WERI-Rb-1 (cell line): Measurements from ENCODE around the gene LIX1L.
A peak's percentile ranks its signal among the peaks of the same experiment; 100 is the strongest.
"Not testable (repeated sequence)": the region's sequence is repeated elsewhere in the genome, so short reads cannot be mapped to it uniquely, and the experiment has no call there.

ENCODE experiments used
- DNase-seq: peaks from one replicate; pipeline ENCODE4 v3.0.0-alpha.2; 2020
- H3K27ac ChIP-seq: fragments of 250-450 bp; sonication (Bioruptor Pico); 2 replicates; pipeline ENCODE4 v1.5.1; 2020; ENCODE audit warnings: mild to moderate bottlenecking, moderate library complexity
- H3K27me3 ChIP-seq: fragments of 250-450 bp; sonication (Bioruptor Pico); 2 replicates; pipeline ENCODE4 v1.5.1; 2021; ENCODE audit warnings: mild to moderate bottlenecking, low read depth, moderate library complexity; ENCODE audit not compliant: insufficient read depth, severe bottlenecking
- H3K36me3 ChIP-seq: fragments of 250-450 bp; sonication (Bioruptor Pico); 2 replicates; pipeline ENCODE4 v1.5.1; 2020; ENCODE audit warnings: mild to moderate bottlenecking, moderate library complexity
- H3K4me3 ChIP-seq: 2 replicates; pipeline ENCODE4 v1.5.1; 2011; ENCODE audit warnings: low read depth, mild to moderate bottlenecking, control low read depth, low read length
- H3K9me3 ChIP-seq: fragments of 250-450 bp; sonication (Bioruptor Pico); 2 replicates; pipeline ENCODE4 v1.5.1; 2021; ENCODE audit warnings: mild to moderate bottlenecking, moderate library complexity; ENCODE audit not compliant: severe bottlenecking
- CTCF ChIP-seq: IDR thresholded peaks from 2 replicates; pipeline ENCODE4 v1.5.1; 2011; ENCODE audit warnings: low read depth, mild to moderate bottlenecking, control low read depth, inconsistent platforms, low read length

LIX1L gene

GRCh38 chr1:145942871-145943270 lies 14.9 kb downstream of the LIX1L start:
- H3K36me3 ChIP-seq: peaks cover 36% of the 10 kb centered on the region
- no peaks in the 10 kb centered on the region for H3K9me3 ChIP-seq
- no peaks in the 10 kb centered on the region for H3K27me3 ChIP-seq
- H3K27ac ChIP-seq: no peak overlapping the region
- no peak overlapping the region for H3K4me3 ChIP-seq
- DNase-seq: no peak
- TF ChIP-seq CTCF: no peak

GRCh38 chr1:145942405-145942804 lies 15.4 kb downstream of the LIX1L start:
- Histone ChIP-seq H3K4me3 (no peak overlapping the region), H3K27ac (no peak overlapping the region), H3K36me3 (peaks cover 36% of the 10 kb centered on the region), H3K9me3 (no peaks in the 10 kb centered on the region), H3K27me3 (no peaks in the 10 kb centered on the region)
- no peak for TF ChIP-seq CTCF
- DNase-seq: no peak

GRCh38 chr1:145937436-145937835 lies 20.4 kb downstream of the LIX1L start:
- Histone ChIP-seq H3K9me3 (no peaks in the 10 kb centered on the region), H3K27ac (no peak overlapping the region), H3K4me3 (no peak overlapping the region), H3K36me3 (peaks cover 12% of the 10 kb centered on the region), H3K27me3 (no peaks in the 10 kb centered on the region)
- no peak for TF ChIP-seq CTCF
- no peak for DNase-seq

GRCh38 chr1:145936247-145936646 lies 21.6 kb downstream of the LIX1L start:
- no peak overlapping the region for H3K4me3 ChIP-seq
- no peak for TF ChIP-seq CTCF
- no peaks in the 10 kb centered on the region for H3K9me3 ChIP-seq
- peak overlapping the region; percentile 20 for H3K27ac ChIP-seq
- H3K27me3 ChIP-seq: no peaks in the 10 kb centered on the region
- H3K36me3 ChIP-seq: peaks cover 4% of the 10 kb centered on the region
- DNase-seq: no peak

- no peaks in the 10 kb centered on the region for H3K27me3 ChIP-seq
- peaks cover 1% of the 10 kb centered on the region; the same call in 1 of the 2 replicates for H3K36me3 ChIP-seq
- DNase-seq: no peak
- H3K9me3 ChIP-seq: no peaks in the 10 kb centered on the region
- no peak overlapping the region for H3K4me3 ChIP-seq
- peak overlapping the region; percentile 20 for H3K27ac ChIP-seq
- TF ChIP-seq CTCF: no peak
These were observed 22.1 kb downstream of the LIX1L start for GRCh38 chr1:145935708-145936107.

- H3K27me3 ChIP-seq, H3K9me3 ChIP-seq, H3K36me3 ChIP-seq, H3K4me3 ChIP-seq: not testable (repeated sequence)
- TF ChIP-seq CTCF: peak; percentile 10; the same call in 1 of the 2 replicates
- DNase-seq: peak; percentile 79
- peak overlapping the region; percentile 72 for H3K27ac ChIP-seq
These were observed 25.3 kb downstream of the LIX1L start for GRCh38 chr1:145932522-145933009.
